Esophagus muscularis mucosa (tissue), 4 donors: ENCODE data around the gene BSCL2. TPM values are rescaled to one million over a fixed set of nuclear protein-coding genes. Genes with fewer than 3 reads are reported as not detected.
"Not testable (repeated sequence)": the region's sequence is repeated elsewhere in the genome, so short reads cannot be mapped to it uniquely, and the experiment has no call there.

ENCODE experiments used
- DNase-seq: peaks from one replicate; pipeline ENCODE4 v3.0.0-alpha.2; 2017; ENCODE audit errors: extremely low spot score
- H3K27ac ChIP-seq, 4 donors: fragments of 200-600 bp; sonication (generic); replicated peaks in 1 of 4; 1 replicate in 3 of 4; 2 replicates in 1 of 4; pipeline ENCODE4 v1.5.1; 2016 to 2019; ENCODE audit warnings: mild to moderate bottlenecking in 1 of 4
- H3K27me3 ChIP-seq, 4 donors: fragments of 200-600 bp; sonication (generic); one replicate each; pipeline versions ENCODE4 v1.5.1 to v1.6.0; 2016 to 2019
- H3K36me3 ChIP-seq, 4 donors: fragments of 200-600 bp; sonication (generic); one replicate each; pipeline ENCODE4 v1.5.1; 2016 to 2019
- H3K4me1 ChIP-seq, 4 donors: fragments of 200-600 bp; sonication (generic); one replicate each; pipeline ENCODE4 v1.5.1; 2016 to 2019
- H3K4me3 ChIP-seq, 4 donors: fragments of 200-600 bp; sonication (generic); 1 replicate in 2 of 4; 2 replicates in 2 of 4; pipeline ENCODE4 v1.5.1; 2016 to 2019; ENCODE audit warnings: mild to moderate bottlenecking in 4 of 4, moderate library complexity in 1 of 4
- H3K9me3 ChIP-seq, 4 donors: fragments of 200-600 bp; sonication (generic); 1 replicate in 3 of 4; 2 replicates in 1 of 4; pipeline ENCODE4 v1.5.1; 2016 to 2019
- EP300 ChIP-seq: sonication (generic); formaldehyde crosslinking; IDR thresholded peaks from one replicate; pipeline ENCODE4 v1.6.1; 2017; ENCODE audit warnings: antibody characterized with exemption
- POLR2A ChIP-seq: fragments of 450-650 bp; IDR thresholded peaks from one replicate; pipeline ENCODE4 v1.6.1; 2017; ENCODE audit warnings: antibody characterized with exemption, moderate library complexity, mild to moderate bottlenecking, low read depth
- POLR2AphosphoS5 ChIP-seq, 2 donors: sonication (generic); formaldehyde crosslinking; IDR thresholded peaks; one replicate each; pipeline ENCODE4 v1.6.1; 2017; ENCODE audit warnings: antibody characterized with exemption in 2 of 2
- WGBS: methylation state at CpG from one replicate; pipeline ENCODE4 v1.1.5; 2018; 5-methylcytosine and 5-hydroxymethylcytosine counted together
- intact Hi-C: fragments of 100-400 bp; cut with DNase I; formaldehyde crosslinking; loops from one replicate; pipeline ENCODE4 v1.15.1; 2023
- total RNA-seq, 4 donors: library from RNA; depleted of rRNA; stranded (reverse); fragments of >200 nt; gene quantifications; one replicate each; pipeline versions ENCODE4 v1.1.0 to v1.2.1, GENCODE V29; 2016
- TF ChIP-seq, protein P1 (sequence below), 3 experiments: fragments of 200-600 bp in 2 of 3; fragments of 450-650 bp in 1 of 3; sonication (generic) in 2 of 3; IDR thresholded peaks; one replicate each; pipeline ENCODE4 v1.5.1; 2017 to 2019; ENCODE audit warnings: antibody characterized with exemption in 3 of 3, mild to moderate bottlenecking in 2 of 3, moderate library complexity in 1 of 3

The BSCL2 gene
- total RNA-seq, 4 donors from 2014 or later: 25.3 to 58.1 (median 39.2) TPM

DNA sequence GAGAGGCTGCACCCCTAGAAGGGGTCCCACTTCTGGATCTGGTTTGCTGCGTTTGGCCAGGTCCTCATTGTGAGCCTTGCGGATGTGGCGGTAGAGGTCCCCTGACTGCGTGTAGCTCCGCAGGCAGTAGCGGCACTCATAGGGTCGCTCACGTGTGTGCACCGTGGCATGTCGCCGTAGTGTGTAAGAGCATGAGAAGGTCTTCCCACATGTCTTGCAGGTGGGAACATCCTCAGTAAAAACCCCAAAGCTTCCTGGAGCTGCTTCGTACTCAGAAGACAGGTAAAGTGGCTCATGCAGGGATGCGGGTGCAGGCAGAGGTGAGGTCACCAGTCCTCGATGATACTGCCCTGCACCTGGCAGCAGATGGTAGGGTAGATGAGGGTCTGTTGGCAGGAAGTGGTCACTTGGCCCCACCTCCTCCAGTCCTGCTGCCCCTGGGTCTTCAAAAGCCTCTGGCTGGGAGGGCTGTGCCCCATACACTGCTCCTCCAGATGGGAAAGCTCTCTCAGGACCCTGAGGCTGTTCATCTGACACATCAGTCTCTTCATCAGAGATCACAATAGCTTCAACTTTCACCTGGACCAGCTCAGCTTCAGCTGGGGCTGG lies 45.1 kb upstream of the BSCL2 start:
- TF ChIP-seq POLR2AphosphoS5 (IDR thresholded peaks at IDR 0.05) (no peak), EP300 (no peak), POLR2A (no peak)
- TF ChIP-seq, protein P1, sequence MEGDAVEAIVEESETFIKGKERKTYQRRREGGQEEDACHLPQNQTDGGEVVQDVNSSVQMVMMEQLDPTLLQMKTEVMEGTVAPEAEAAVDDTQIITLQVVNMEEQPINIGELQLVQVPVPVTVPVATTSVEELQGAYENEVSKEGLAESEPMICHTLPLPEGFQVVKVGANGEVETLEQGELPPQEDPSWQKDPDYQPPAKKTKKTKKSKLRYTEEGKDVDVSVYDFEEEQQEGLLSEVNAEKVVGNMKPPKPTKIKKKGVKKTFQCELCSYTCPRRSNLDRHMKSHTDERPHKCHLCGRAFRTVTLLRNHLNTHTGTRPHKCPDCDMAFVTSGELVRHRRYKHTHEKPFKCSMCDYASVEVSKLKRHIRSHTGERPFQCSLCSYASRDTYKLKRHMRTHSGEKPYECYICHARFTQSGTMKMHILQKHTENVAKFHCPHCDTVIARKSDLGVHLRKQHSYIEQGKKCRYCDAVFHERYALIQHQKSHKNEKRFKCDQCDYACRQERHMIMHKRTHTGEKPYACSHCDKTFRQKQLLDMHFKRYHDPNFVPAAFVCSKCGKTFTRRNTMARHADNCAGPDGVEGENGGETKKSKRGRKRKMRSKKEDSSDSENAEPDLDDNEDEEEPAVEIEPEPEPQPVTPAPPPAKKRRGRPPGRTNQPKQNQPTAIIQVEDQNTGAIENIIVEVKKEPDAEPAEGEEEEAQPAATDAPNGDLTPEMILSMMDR (IDR thresholded peaks at IDR 0.05): no peak
- DNase-seq: no peak
- Histone ChIP-seq H3K27me3 (no peaks in the 10 kb centered on the region), H3K9me3 (no peaks in the 10 kb centered on the region), H3K4me1 (peaks cover 17 to 48% (median 40%) of the 10 kb centered on the region in 4 donors), H3K4me3 (no peak overlapping the region), H3K36me3 (peaks cover 10 to 28% (median 27%) of the 10 kb centered on the region in 4 donors), H3K27ac (no peak overlapping the region)
- intact Hi-C loops: no loop called here
- 99% methylated on average over 12 of the region's 14 CpGs for WGBS

DNA sequence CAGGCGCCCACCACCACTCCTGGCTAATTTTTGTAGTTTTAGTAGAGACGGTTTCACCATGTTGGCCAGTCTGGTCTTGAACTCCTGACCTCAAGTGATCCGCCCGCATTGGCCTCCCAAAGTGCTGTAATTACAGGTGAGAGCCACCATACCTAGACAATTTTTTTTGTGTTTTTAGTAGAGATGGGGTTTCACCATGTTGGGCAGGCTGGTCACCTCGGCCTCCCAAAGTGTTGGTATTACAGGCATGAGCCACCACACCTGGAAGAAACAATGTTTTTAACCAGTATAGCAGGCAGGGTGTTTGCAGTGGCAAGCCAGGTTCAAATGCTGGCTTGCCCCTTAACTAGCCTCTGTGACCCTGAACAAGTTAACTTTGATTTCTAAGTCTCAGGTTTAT lies 42.7 kb upstream of the BSCL2 start:
- H3K4me3 ChIP-seq, intact Hi-C loops, H3K9me3 ChIP-seq, H3K27me3 ChIP-seq, H3K27ac ChIP-seq, DNase-seq: not testable (repeated sequence)
- Histone ChIP-seq H3K4me1 (peaks cover 17 to 48% (median 40%) of the 10 kb centered on the region in 4 donors), H3K36me3 (peaks cover 10 to 28% (median 27%) of the 10 kb centered on the region in 4 donors)
- WGBS: 93% methylated on average over 4 of the region's 5 CpGs

DNA sequence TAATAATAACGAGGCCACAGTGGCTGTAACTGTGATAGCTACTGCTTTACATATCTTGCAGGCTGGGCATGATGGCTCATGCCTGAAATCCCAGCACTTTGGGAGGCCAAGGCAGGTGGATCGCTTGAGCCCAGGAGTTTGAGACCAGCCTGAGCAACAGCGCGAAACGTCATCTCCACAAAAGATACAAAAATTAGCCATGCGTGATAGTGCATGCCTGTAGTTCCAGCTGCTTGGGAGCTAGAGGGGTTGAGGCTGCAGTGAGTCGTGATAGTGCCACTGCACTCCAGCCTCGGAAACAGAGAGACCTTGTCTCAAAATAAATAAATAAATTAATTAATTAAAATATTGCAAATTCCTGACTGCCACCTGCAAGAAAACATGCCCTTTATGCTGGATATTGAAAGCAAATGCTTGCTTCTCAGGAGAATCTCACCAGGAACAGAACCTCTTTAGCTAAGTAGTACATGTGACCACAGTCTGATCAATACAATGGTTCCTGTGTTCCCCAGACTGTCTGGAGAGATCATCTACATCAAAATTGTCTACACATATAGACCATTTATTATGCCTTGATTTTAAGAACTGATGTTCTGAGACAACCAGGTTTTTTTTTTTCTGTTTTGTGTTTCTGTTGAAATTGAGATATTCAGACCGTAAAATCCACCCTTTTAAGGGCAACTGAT lies 40.4 kb upstream of the BSCL2 start:
- intact Hi-C loops: no loop called here

DNA sequence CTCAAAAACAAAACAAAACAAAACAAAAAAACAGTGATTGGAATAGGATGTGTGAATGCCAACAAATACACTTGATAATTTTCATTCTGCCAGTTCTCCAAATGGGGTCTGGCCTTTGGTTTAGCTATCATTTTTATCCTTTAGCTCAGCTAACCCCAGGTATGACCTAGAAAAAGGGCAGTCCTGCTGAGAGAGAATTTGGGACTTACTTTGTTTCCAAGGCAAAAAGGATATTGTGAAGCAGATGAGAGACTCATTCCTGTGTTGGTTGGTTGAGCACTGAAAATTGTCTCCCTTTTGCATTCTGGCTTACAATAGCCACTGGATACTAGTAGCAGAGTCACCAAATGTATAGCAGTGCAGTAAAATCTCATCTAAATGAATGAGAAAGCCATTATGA lies 30.0 kb upstream of the BSCL2 start:
- no peak overlapping the region for H3K27ac ChIP-seq
- no peaks in the 10 kb centered on the region for H3K9me3 ChIP-seq
- intact Hi-C loops: no loop called here
- DNase-seq: no peak
- no peaks in the 10 kb centered on the region for H3K27me3 ChIP-seq
- H3K36me3 ChIP-seq: peaks cover 34 to 99% (median 77%) of the 10 kb centered on the region in 4 donors
- H3K4me3 ChIP-seq: no peak overlapping the region
- peaks cover 0 to 12% (median 5%) of the 10 kb centered on the region in 4 donors for H3K4me1 ChIP-seq
- TF ChIP-seq POLR2AphosphoS5 (IDR thresholded peaks at IDR 0.05): no peak
- TF ChIP-seq POLR2A: no peak
- TF ChIP-seq EP300: no peak
- TF ChIP-seq, protein P1 (IDR thresholded peaks at IDR 0.05): no peak

More for the DNA sequence above, 40.4 kb upstream of the BSCL2 start:
- 87% methylated on average over 9 of the region's 9 CpGs for WGBS
- Histone ChIP-seq H3K36me3 (peaks cover 10 to 24% (median 22%) of the 10 kb centered on the region in 4 donors), H3K27me3 (no peaks in the 10 kb centered on the region), H3K9me3 (no peaks in the 10 kb centered on the region), H3K4me1 (peaks cover 2 to 30% (median 23%) of the 10 kb centered on the region in 4 donors), H3K4me3 (no peak overlapping the region), H3K27ac (peak overlapping the region in 1 of 4 donors; percentile 7)
- TF ChIP-seq EP300: no peak
- no peak for TF ChIP-seq POLR2AphosphoS5 (IDR thresholded peaks at IDR 0.05)
- TF ChIP-seq POLR2A: no peak
- TF ChIP-seq, protein P1 (IDR thresholded peaks at IDR 0.05): no peak
- DNase-seq: no peak

DNA sequence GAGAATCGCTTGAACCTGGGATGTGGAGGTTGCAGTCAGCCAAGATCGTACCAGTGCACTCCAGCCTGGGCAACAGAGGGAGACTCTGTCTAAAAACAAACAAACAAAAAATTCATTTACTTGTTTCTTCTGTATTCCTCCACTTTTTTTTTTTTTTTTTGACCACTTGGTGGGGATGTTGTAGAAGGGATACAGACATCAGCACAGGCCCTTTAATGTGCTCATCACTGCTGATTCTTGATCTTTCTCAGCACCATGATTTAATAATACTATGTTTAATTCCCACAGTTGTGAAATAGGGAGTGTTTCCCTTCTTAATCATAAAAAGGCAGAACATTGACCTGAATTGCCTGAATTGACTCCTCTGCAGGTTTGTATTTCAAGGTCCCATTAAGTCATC lies 25.6 kb upstream of the BSCL2 start:
- 77% methylated on average over 2 of the region's 2 CpGs for WGBS
- intact Hi-C loops: no loop called here
- no peak overlapping the region for H3K27ac ChIP-seq
- no peaks in the 10 kb centered on the region for H3K27me3 ChIP-seq
- no peak overlapping the region for H3K4me3 ChIP-seq
- no peak for DNase-seq
- H3K36me3 ChIP-seq: peaks cover 13 to 77% (median 52%) of the 10 kb centered on the region in 4 donors
- H3K9me3 ChIP-seq: no peaks in the 10 kb centered on the region
- TF ChIP-seq POLR2A: no peak
- TF ChIP-seq, protein P1 (IDR thresholded peaks at IDR 0.05): no peak
- no peak for TF ChIP-seq EP300
- no peak for TF ChIP-seq POLR2AphosphoS5 (IDR thresholded peaks at IDR 0.05)
- peaks cover 20 to 46% (median 36%) of the 10 kb centered on the region in 4 donors for H3K4me1 ChIP-seq

DNA sequence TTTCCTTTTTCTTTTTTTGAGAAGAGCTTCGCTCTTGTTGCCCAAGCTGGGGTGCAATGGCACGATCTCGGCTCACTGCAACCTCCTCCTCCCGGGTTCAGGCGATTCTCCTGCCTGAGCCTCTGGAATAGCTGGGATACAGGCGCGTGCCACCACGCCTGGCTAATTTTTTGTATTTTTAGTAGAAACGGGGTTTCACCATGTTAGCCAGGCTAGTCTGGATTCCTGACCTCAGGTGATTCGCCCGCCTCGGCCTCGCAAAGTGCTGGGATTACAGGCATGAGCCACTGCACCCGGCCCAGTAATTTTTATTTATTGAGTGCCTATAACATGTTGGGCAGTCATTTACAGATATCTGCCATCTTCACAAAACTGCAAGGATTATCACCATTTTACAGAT lies 22.9 kb upstream of the BSCL2 start:
- WGBS: 86% methylated on average over 14 of the region's 14 CpGs
- peak overlapping the region in 3 of 4 donors; percentile 85 to 94 (median 91) for H3K4me3 ChIP-seq
- intact Hi-C loops: not testable (repeated sequence)

More for the DNA sequence above, 22.9 kb upstream of the BSCL2 start:
- not testable (repeated sequence) for H3K9me3 ChIP-seq, H3K27me3 ChIP-seq, DNase-seq
- peaks cover 28 to 59% (median 47%) of the 10 kb centered on the region in 4 donors for H3K4me1 ChIP-seq
- H3K36me3 ChIP-seq: peaks cover 6 to 50% (median 28%) of the 10 kb centered on the region in 4 donors
- peak overlapping the region in 3 of 4 donors; percentile 3 to 97 (median 89) for H3K27ac ChIP-seq
